ENCODE results near the gene SPRN. TPM values are rescaled to one million over a fixed set of nuclear protein-coding genes. Genes with fewer than 3 reads are reported as not detected.
A peak's percentile ranks its signal among the peaks of the same experiment; 100 is the strongest.

SPRN gene
- total RNA-seq, 2 experiments from 2014 or later: not detected

DNA sequence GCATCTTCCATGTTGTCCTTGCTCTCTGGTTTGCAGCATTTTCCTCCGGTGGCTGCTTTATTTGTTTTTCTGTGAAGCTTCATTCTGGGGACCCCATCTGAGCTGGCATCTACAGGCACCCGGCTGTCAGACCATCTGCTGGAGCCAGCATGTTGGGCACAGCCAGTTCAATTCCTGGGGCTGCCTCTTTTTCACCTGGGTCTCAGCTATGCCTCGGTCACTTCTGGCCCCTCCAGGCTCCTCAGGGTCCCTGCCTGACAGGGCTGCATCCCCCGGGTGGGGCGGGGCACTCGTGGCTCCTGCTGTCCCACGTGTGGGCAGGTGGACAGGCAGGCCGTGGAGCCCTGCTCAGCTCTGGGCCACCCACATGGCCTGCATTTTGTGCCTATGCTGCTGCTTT lies 37.4 kb upstream of the SPRN start:
- Mint-ChIP-seq H3K4me3 (no peak overlapping the region), H3K36me3 (no peaks in the 10 kb centered on the region), H3K4me1 (ENCODE audit: low read depth) (no peaks in the 10 kb centered on the region), H3K27me3 (no peaks in the 10 kb centered on the region), H3K9me3 (no peaks in the 10 kb centered on the region), H3K27ac (no peak overlapping the region)
- ChIA-PET CTCF (interaction anchor here (0.6 to 1.9 kb wide), 2 partner anchors 11 to 23 kb away, joined by 3 to 5 read pairs; no protein-coding TSS in a partner anchor), POLR2A (no interaction called here)
- intact Hi-C loops (cut with micrococcal nuclease): no loop called here
- DNase-seq: no peak

DNA sequence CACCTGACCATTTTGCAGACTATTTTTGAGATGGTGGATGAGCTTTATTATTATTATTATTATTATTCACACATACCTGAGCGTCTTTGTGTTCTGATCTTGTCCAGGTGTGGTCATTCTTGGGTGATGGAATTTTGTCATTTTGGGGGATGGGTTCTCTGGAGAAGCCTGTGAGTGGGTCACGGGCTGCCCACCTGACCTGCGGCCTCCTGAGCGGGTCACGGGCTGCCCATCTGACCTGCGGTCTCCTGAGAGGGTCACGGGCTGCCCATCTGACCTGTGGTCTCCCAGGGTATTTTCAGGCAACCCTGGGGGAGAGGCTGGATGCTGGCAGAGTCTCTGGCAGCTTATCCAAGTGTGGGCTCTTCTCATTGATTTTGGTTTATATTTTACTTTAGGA lies 36.6 kb upstream of the SPRN start:
- intact Hi-C loops (cut with micrococcal nuclease): no loop called here
- Mint-ChIP-seq H3K4me1 (ENCODE audit: low read depth) (no peaks in the 10 kb centered on the region), H3K27ac (no peak overlapping the region), H3K36me3 (no peaks in the 10 kb centered on the region), H3K4me3 (no peak overlapping the region), H3K27me3 (no peaks in the 10 kb centered on the region), H3K9me3 (no peaks in the 10 kb centered on the region)
- CTCF ChIA-PET: interaction anchor here (1.9 kb wide), 1 partner anchor 22 kb away, joined by 5 read pairs; no protein-coding TSS in a partner anchor
- POLR2A ChIA-PET: no interaction called here
- DNase-seq: no peak

DNA sequence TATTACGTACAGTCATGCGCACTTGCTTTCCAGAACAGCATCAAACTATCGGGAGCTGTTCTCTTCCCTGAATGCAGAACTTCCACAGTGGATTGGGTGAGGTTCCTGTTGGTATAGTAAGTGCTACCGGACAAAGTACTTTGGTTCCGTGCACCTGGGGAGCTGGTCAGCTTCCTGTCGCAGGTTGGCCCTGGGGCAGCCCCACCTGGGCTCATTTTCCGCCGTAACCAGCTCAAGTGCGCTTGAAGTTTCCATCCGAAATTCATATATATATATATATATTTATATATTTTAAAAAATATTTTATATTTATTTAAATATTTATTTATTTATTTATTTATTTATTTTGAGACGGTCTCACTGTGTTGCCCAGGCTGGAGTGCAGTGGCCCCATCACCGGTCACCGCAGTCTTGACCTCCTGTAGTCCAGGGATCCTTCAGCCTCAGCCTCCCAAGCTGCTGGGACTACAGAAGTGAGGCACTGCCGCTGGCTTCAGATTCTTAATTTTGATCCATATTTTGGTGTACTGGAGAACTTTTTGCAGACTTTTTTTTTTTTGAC lies 35.9 kb upstream of the SPRN start:
- Mint-ChIP-seq H3K4me3 (no peak overlapping the region), H3K27ac (no peak overlapping the region), H3K4me1 (ENCODE audit: low read depth) (no peaks in the 10 kb centered on the region), H3K36me3 (no peaks in the 10 kb centered on the region), H3K27me3 (no peaks in the 10 kb centered on the region), H3K9me3 (no peaks in the 10 kb centered on the region)
- POLR2A ChIA-PET: no interaction called here
- CTCF ChIA-PET: interaction anchor here (1.9 kb wide), 1 partner anchor 21 kb away, joined by 5 read pairs; no protein-coding TSS in a partner anchor
- no peak for DNase-seq
- intact Hi-C loops (cut with micrococcal nuclease): no loop called here

- H3K36me3 Mint-ChIP-seq: no peaks in the 10 kb centered on the region
- H3K9me3 Mint-ChIP-seq: no peaks in the 10 kb centered on the region
- no peak overlapping the region for H3K27ac Mint-ChIP-seq
- no peaks in the 10 kb centered on the region for H3K4me1 Mint-ChIP-seq (ENCODE audit: low read depth)
- CTCF ChIA-PET: no interaction called here
- no peak for DNase-seq
- H3K4me3 Mint-ChIP-seq: no peak overlapping the region
- H3K27me3 Mint-ChIP-seq: no peaks in the 10 kb centered on the region
- intact Hi-C loops (cut with micrococcal nuclease): no loop called here
- POLR2A ChIA-PET: no interaction called here
Observed at GRCh38 chr10:133459454-133460207, 35.2 kb upstream of the SPRN start.

DNA sequence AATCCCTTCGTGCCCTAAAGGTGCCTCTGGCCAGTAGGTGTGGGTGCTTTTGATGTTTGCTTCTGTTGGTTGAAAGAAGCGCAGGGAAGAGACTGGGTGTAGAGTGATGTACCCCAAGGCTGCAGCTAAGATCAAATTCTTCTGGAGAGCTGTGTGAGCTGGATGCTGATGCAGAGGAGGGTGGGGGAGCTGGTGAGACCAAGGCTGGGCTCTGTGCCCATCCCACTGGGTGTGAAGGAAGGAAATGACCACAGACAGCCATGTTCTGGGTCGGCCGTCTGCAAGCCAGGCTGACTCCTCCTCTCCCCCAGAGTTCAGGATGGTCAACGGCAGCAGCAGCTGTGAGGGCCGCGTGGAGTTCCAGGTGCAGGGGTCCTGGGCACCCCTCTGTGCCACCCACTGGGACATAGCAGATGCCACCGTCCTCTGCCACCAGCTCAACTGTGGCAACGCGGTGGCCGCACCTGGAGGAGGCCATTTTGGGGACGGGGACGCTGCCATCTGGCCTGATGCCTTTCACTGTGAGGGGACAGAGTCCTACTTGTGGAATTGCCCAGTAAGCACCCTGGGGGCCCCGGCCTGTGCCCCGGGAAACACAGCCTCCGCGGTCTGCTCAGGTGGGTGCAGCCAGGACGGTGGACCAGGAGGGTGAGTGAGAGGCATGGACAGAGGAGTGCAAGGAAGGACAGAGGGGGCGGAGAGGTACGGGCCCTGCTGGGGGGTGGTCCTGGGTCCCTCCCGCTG lies 34.5 kb upstream of the SPRN start:
- CTCF ChIA-PET: no interaction called here
- no peak for DNase-seq
- POLR2A ChIA-PET: no interaction called here
- H3K27me3 Mint-ChIP-seq: no peaks in the 10 kb centered on the region
- no peak overlapping the region for H3K4me3 Mint-ChIP-seq
- no peaks in the 10 kb centered on the region for H3K36me3 Mint-ChIP-seq
- H3K27ac Mint-ChIP-seq: no peak overlapping the region
- H3K4me1 Mint-ChIP-seq (ENCODE audit: low read depth): no peaks in the 10 kb centered on the region
- intact Hi-C loops (cut with micrococcal nuclease): no loop called here
- no peaks in the 10 kb centered on the region for H3K9me3 Mint-ChIP-seq

DNA sequence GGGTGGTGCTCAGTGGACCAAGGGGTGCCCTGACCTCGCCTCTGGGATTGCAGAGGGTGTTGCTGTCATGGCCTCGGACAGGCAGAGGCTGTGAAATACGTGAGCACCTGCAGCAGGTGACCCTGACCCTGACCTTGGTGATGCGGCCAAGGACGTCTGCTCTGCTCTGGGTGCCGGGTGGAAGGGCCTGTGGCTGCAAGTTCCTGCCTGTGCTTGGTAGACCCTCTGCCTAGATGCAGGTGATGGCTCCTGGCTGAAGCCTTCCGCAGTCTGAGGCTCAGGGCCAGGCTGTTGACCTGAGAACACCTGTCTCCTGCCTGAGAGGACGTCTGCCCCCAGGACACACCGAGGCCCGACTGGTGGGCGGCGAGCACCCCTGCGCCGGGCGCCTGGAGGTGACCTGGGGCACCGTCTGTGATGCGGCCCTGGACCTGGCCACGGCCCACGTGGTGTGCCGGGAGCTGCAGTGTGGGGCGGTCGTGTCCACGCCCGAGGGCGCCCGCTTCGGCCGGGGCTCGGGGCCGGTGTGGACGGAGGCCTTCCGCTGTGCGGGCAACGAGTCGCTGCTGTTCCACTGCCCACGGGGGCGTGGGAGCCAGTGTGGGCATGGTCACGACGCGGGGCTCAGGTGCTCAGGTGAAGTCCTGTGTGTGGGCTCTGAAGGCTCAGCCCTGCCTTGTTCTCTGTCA lies 33.7 kb upstream of the SPRN start:
- H3K27me3 Mint-ChIP-seq: no peaks in the 10 kb centered on the region
- POLR2A ChIA-PET: no interaction called here
- H3K27ac Mint-ChIP-seq: no peak overlapping the region
- intact Hi-C loops (cut with micrococcal nuclease): no loop called here
- DNase-seq: no peak
- CTCF ChIA-PET: no interaction called here
- H3K36me3 Mint-ChIP-seq: no peaks in the 10 kb centered on the region
- H3K9me3 Mint-ChIP-seq: no peaks in the 10 kb centered on the region
- no peaks in the 10 kb centered on the region for H3K4me1 Mint-ChIP-seq (ENCODE audit: low read depth)
- H3K4me3 Mint-ChIP-seq: no peak overlapping the region

DNA sequence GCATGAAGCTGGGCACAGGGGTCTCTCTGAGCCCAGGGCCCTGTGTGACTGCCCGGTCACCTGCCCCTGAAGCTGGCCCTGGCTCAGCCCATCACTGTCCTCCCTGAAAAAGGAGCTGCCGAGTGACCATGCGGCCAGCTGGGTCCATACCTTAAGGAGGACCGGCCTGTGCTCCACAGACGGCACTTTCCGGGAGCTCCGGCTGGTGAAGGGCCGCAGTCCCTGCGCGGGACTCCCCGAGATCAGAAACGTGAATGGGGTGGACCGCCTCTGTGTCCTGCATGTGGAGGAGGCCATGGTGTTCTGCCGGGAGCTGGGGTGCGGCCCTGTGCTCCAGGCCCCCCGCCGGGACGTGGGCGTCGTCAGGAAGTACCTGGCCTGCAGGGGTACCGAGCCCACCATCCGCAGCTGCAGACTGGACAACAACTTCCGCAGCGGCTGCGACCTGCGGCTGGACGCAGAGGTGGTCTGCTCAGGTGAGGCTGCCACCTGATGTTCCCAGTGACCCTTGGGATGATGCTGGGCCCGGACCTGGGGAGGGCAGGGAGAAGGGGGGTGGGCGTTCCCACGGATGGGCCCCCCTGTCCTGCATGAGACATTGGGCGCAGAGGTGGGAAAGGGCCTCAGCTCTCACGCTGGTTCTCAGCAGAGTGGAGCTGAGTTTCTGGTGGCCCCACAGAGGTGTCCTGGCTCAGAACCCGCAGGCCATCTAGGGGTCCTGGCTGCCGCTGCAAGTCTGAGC lies 32.8 kb upstream of the SPRN start:
- H3K4me3 Mint-ChIP-seq: no peak overlapping the region
- H3K36me3 Mint-ChIP-seq: no peaks in the 10 kb centered on the region
- H3K9me3 Mint-ChIP-seq: no peaks in the 10 kb centered on the region
- H3K4me1 Mint-ChIP-seq (ENCODE audit: low read depth): no peaks in the 10 kb centered on the region
- intact Hi-C loops (cut with micrococcal nuclease): no loop called here
- POLR2A ChIA-PET: no interaction called here
- no peak for DNase-seq
- CTCF ChIA-PET: no interaction called here
- H3K27me3 Mint-ChIP-seq: no peaks in the 10 kb centered on the region
- H3K27ac Mint-ChIP-seq: no peak overlapping the region

GRCh38 chr10:133456041-133456951 lies 31.9 kb upstream of the SPRN start:
- Mint-ChIP-seq H3K4me3 (no peak overlapping the region), H3K27ac (no peak overlapping the region), H3K9me3 (no peaks in the 10 kb centered on the region), H3K27me3 (no peaks in the 10 kb centered on the region), H3K4me1 (ENCODE audit: low read depth) (no peaks in the 10 kb centered on the region), H3K36me3 (no peaks in the 10 kb centered on the region)
- ChIA-PET POLR2A (no interaction called here), CTCF (no interaction called here)
- intact Hi-C loops (cut with micrococcal nuclease): no loop called here
- DNase-seq: no peak

DNA sequence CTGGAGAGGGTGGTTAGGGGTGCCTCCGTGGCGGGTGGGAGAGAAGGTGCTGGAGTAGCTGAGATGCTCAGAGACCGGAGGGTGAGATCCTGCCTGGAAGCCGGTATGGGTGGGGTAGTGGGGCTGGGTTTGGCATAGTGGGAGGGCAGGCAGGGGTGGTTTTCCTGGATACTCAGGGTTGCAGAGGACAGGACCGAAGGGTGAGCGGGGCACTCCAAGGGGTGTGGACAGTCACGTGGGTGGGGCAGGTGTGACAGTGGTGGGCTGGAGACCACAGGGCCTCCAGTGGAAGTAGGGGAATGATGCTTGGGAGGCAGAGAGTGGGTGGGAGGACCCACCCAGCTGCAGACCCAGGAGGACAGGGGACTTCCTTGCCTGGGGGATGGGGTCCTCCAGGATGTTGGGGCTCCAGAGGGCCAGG lies 31.2 kb upstream of the SPRN start:
- DNase-seq: no peak
- ChIA-PET POLR2A (no interaction called here), CTCF (no interaction called here)
- H3K27ac Mint-ChIP-seq: no peak overlapping the region
- H3K27me3 Mint-ChIP-seq: no peaks in the 10 kb centered on the region
- H3K4me1 Mint-ChIP-seq (ENCODE audit: low read depth): no peaks in the 10 kb centered on the region
- no peaks in the 10 kb centered on the region for H3K9me3 Mint-ChIP-seq
- no peak overlapping the region for H3K4me3 Mint-ChIP-seq
- no peaks in the 10 kb centered on the region for H3K36me3 Mint-ChIP-seq
- intact Hi-C loops (cut with micrococcal nuclease): no loop called here

- Mint-ChIP-seq H3K27me3 (no peaks in the 10 kb centered on the region), H3K27ac (no peak overlapping the region), H3K4me1 (ENCODE audit: low read depth) (no peaks in the 10 kb centered on the region), H3K9me3 (no peaks in the 10 kb centered on the region), H3K4me3 (no peak overlapping the region), H3K36me3 (no peaks in the 10 kb centered on the region)
- DNase-seq: no peak
- ChIA-PET CTCF (no interaction called here), POLR2A (no interaction called here)
- intact Hi-C loops (cut with micrococcal nuclease): no loop called here
Observed at GRCh38 chr10:133455196-133455595, 30.8 kb upstream of the SPRN start.

- intact Hi-C loops (cut with micrococcal nuclease): no loop called here
- no peaks in the 10 kb centered on the region for H3K4me1 Mint-ChIP-seq (ENCODE audit: low read depth)
- DNase-seq: no peak
- ChIA-PET POLR2A (no interaction called here), CTCF (interaction anchor here (1.0 to 1.1 kb wide), 2 partner anchors 15 to 17 kb away, joined by 4 read pairs; no protein-coding TSS in a partner anchor)
- peaks cover 1% of the 10 kb centered on the region for H3K36me3 Mint-ChIP-seq
- H3K9me3 Mint-ChIP-seq: peaks cover 2% of the 10 kb centered on the region
- no peak overlapping the region for H3K27ac Mint-ChIP-seq
- peak overlapping the region; percentile 6 for H3K4me3 Mint-ChIP-seq
- no peaks in the 10 kb centered on the region for H3K27me3 Mint-ChIP-seq
Observed at GRCh38 chr10:133454204-133454893, 29.9 kb upstream of the SPRN start.

All from activated CD4-positive, alpha-beta memory T cell treated with anti-CD3 and anti-CD28 coated beads for 36 hours (primary cell).